ENCODE measurements around the gene ABHD1. TPM values are rescaled to one million over a fixed set of nuclear protein-coding genes. Genes with fewer than 3 reads are reported as not detected.
"Not testable (repeated sequence)": the region's sequence is repeated elsewhere in the genome, so short reads cannot be mapped to it uniquely, and the experiment has no call there.

ABHD1 gene
- total RNA-seq, 1 donor from 2014 or later = not detected

GRCh38 chr2:27164960-27165763 lies 41.5 kb downstream of the ABHD1 start:
- no peak for DNase-seq (ENCODE audit: low read depth in 2 of 2)

- no peak for DNase-seq (ENCODE audit: low read depth in 2 of 2)
Observed at GRCh38 chr2:27170581-27171337, 47.1 kb downstream of the ABHD1 start.

GRCh38 chr2:27171351-27171848 lies 47.8 kb downstream of the ABHD1 start:
- DNase-seq (ENCODE audit: low read depth in 2 of 2) = peak in 1 of 2 donors; percentile 35

GRCh38 chr2:27174638-27175037 lies 51.0 kb downstream of the ABHD1 start:
- DNase-seq (ENCODE audit: low read depth in 2 of 2) = no peak

- DNase-seq (ENCODE audit: low read depth in 2 of 2) = no peak
Observed at GRCh38 chr2:27175330-27175729, 51.7 kb downstream of the ABHD1 start.

GRCh38 chr2:27175781-27176180 lies 52.2 kb downstream of the ABHD1 start:
- not testable (repeated sequence) for DNase-seq (ENCODE audit: low read depth in 2 of 2)

- DNase-seq (ENCODE audit: low read depth in 2 of 2) = no peak
Observed at GRCh38 chr2:27177441-27178351, 54.1 kb downstream of the ABHD1 start.

GRCh38 chr2:27178469-27178868 lies 54.9 kb downstream of the ABHD1 start:
- DNase-seq (ENCODE audit: low read depth in 2 of 2) = no peak

- peak in 1 of 2 donors; percentile 27 for DNase-seq (ENCODE audit: low read depth in 2 of 2)
Observed at GRCh38 chr2:27179344-27180000, 55.9 kb downstream of the ABHD1 start.

Other genes with a start within 250 kb of the ABHD1 start
- gene MAPRE3, start 153.2 kb upstream of the ABHD1 start, total RNA-seq = 0.65 and 0.79 TPM in 2 replicates
- 14.2 and 19.4 TPM in 2 replicates for gene TMEM214, start 90.8 kb upstream of the ABHD1 start, total RNA-seq
- 13.7 and 13.9 TPM in 2 replicates for gene AGBL5, start 72.1 kb upstream of the ABHD1 start, total RNA-seq
- gene OST4, start 52.2 kb upstream of the ABHD1 start, total RNA-seq = 477 and 564 TPM in 2 replicates
- 23.3 and 42.3 TPM in 2 replicates for gene EMILIN1, start 45.2 kb upstream of the ABHD1 start, total RNA-seq
- gene KHK, start 37.0 kb upstream of the ABHD1 start, total RNA-seq = 2.2 and 3.4 TPM in 2 replicates
- 1.7 and 2.0 TPM in 2 replicates for gene CGREF1, start 4.7 kb upstream of the ABHD1 start, total RNA-seq
- 24.2 and 36.7 TPM in 2 replicates for gene PREB, start 10.8 kb downstream of the ABHD1 start, total RNA-seq
- gene PRR30, start 15.6 kb downstream of the ABHD1 start, total RNA-seq = not detected in 2 replicates
- not detected in 2 replicates for gene TCF23, start 25.2 kb downstream of the ABHD1 start, total RNA-seq
- 97.0 and 130 TPM in 2 replicates for gene ATRAID, start 88.2 kb downstream of the ABHD1 start, total RNA-seq
- 12.0 and 26.0 TPM in 2 replicates for gene SLC5A6, start 88.5 kb downstream of the ABHD1 start, total RNA-seq
- gene CAD, start 93.6 kb downstream of the ABHD1 start, total RNA-seq = 24.0 and 29.6 TPM in 2 replicates
- gene SLC30A3, start 139.2 kb downstream of the ABHD1 start, total RNA-seq = 7.8 and 16.9 TPM in 2 replicates
- gene DNAJC5G, start 151.6 kb downstream of the ABHD1 start, total RNA-seq = 0.44 and 1.4 TPM in 2 replicates
- 0.44 and 1.2 TPM in 2 replicates for gene TRIM54, start 158.6 kb downstream of the ABHD1 start, total RNA-seq
- gene UCN, start 184.6 kb downstream of the ABHD1 start, total RNA-seq = 0.40 and 0.44 TPM in 2 replicates
- gene MPV17, start 199.3 kb downstream of the ABHD1 start, total RNA-seq = 32.7 and 34.2 TPM in 2 replicates
- gene GTF3C2, start 232.9 kb downstream of the ABHD1 start, total RNA-seq = 18.7 and 20.4 TPM in 2 replicates
- gene EIF2B4, start 246.5 kb downstream of the ABHD1 start, total RNA-seq = 21.4 and 23.0 TPM in 2 replicates
- 97.9 and 106 TPM in 2 replicates for gene SNX17, start 246.8 kb downstream of the ABHD1 start, total RNA-seq